Measurements from ENCODE around the gene TAF8.

Gene TAF8

DNA sequence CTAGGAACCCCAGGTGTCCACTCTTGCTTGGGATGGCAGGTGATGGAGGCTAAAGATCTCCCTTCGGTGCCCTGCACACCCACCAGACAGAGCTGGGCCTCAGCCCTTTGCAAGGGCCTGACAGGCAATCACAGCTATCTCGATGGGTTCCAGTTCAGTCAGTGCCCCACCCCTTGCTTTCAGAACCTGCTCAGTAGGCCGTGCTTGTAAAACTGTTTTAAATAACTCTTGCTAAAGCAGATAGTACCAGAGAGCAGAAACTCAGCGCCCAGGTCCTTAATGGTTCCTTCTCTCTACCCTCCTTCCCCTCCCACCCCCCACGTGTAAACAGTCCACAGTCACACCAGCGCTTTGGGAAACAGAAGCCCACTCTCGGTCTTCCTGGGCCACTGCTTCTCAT, 52.9 kb downstream of the TAF8 start:
- Histone ChIP-seq H3K4me1 (ENCODE audit: insufficient read depth, low read length, severe bottlenecking) (peaks cover 15% of the 10 kb centered on the region), H3K4me3 (ENCODE audit: low read depth, low read length, poor library complexity, severe bottlenecking) (no peak overlapping the region), H2AFZ (ENCODE audit: low read length) (no peak overlapping the region), H4K20me1 (ENCODE audit: insufficient read depth, low read length) (no peaks in the 10 kb centered on the region), H3K9ac (ENCODE audit: low read length) (no peak overlapping the region), H3K27me3 (ENCODE audit: insufficient read depth, low read length) (peaks cover 10% of the 10 kb centered on the region; the same call in 1 of the 2 replicates), H3K36me3 (ENCODE audit: insufficient read depth, low read length) (no peaks in the 10 kb centered on the region), H3K9me3 (ENCODE audit: low read length) (no peaks in the 10 kb centered on the region), H3K27ac (ENCODE audit: low read depth, low read length, poor library complexity, severe bottlenecking) (no peak overlapping the region), H3F3A (ENCODE audit: insufficient read depth, low read length) (no peaks in the 10 kb centered on the region), H3K4me2 (ENCODE audit: low read length) (no peak overlapping the region), H3K9me2 (ENCODE audit: low read depth, low read length) (no peaks in the 10 kb centered on the region), H3K79me2 (ENCODE audit: insufficient read depth, low read length) (no peaks in the 10 kb centered on the region)
- TF ChIP-seq, protein P1, sequence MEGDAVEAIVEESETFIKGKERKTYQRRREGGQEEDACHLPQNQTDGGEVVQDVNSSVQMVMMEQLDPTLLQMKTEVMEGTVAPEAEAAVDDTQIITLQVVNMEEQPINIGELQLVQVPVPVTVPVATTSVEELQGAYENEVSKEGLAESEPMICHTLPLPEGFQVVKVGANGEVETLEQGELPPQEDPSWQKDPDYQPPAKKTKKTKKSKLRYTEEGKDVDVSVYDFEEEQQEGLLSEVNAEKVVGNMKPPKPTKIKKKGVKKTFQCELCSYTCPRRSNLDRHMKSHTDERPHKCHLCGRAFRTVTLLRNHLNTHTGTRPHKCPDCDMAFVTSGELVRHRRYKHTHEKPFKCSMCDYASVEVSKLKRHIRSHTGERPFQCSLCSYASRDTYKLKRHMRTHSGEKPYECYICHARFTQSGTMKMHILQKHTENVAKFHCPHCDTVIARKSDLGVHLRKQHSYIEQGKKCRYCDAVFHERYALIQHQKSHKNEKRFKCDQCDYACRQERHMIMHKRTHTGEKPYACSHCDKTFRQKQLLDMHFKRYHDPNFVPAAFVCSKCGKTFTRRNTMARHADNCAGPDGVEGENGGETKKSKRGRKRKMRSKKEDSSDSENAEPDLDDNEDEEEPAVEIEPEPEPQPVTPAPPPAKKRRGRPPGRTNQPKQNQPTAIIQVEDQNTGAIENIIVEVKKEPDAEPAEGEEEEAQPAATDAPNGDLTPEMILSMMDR (IDR thresholded peaks at IDR 0.05; ENCODE audit: low read length): no peak
- TF ChIP-seq EZH2 (IDR thresholded peaks at IDR 0.05; ENCODE audit: borderline replicate concordance, low read length): no peak

DNA sequence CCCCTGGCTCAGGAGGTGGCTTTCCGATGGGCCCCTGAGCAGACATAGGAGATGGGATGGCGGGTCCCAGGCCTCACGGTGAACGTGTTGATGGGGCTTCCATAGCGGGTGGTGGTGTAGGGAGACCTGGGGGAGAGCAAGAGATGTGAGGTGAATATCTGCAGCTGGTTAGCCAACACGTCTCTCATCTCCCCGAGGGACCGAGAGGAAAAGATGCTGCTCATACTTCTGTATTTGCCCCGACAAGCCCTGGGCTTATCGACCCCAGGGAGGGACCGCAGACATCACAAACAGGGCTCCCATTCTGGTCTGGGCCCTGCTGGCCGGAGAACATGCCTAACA, 53.4 kb downstream of the TAF8 start:
- peak overlapping the region; percentile 63; the same call in 1 of the 2 replicates for H3K9ac ChIP-seq (ENCODE audit: low read length)
- H3K79me2 ChIP-seq (ENCODE audit: insufficient read depth, low read length): no peaks in the 10 kb centered on the region
- H4K20me1 ChIP-seq (ENCODE audit: insufficient read depth, low read length): no peaks in the 10 kb centered on the region
- peak overlapping the region; percentile 62 for H3K4me3 ChIP-seq (ENCODE audit: low read depth, low read length, poor library complexity, severe bottlenecking)
- peaks cover 10% of the 10 kb centered on the region; the same call in 1 of the 2 replicates for H3K27me3 ChIP-seq (ENCODE audit: insufficient read depth, low read length)
- H3K4me2 ChIP-seq (ENCODE audit: low read length): peak overlapping the region; percentile 84
- H3K4me1 ChIP-seq (ENCODE audit: insufficient read depth, low read length, severe bottlenecking): peaks cover 15% of the 10 kb centered on the region
- H3F3A ChIP-seq (ENCODE audit: insufficient read depth, low read length): no peaks in the 10 kb centered on the region
- no peaks in the 10 kb centered on the region for H3K36me3 ChIP-seq (ENCODE audit: insufficient read depth, low read length)
- H2AFZ ChIP-seq (ENCODE audit: low read length): peak overlapping the region; percentile 30; the same call in 1 of the 2 replicates
- TF ChIP-seq, protein P1 (IDR thresholded peaks at IDR 0.05; ENCODE audit: low read length): no peak
- TF ChIP-seq EZH2 (IDR thresholded peaks at IDR 0.05; ENCODE audit: borderline replicate concordance, low read length): no peak
- H3K27ac ChIP-seq (ENCODE audit: low read depth, low read length, poor library complexity, severe bottlenecking): no peak overlapping the region
- H3K9me2 ChIP-seq (ENCODE audit: low read depth, low read length): no peaks in the 10 kb centered on the region
- H3K9me3 ChIP-seq (ENCODE audit: low read length): no peaks in the 10 kb centered on the region

GRCh38 chr6:42104095-42104803, 53.9 kb downstream of the TAF8 start:
- Histone ChIP-seq H3F3A (ENCODE audit: insufficient read depth, low read length) (no peaks in the 10 kb centered on the region), H2AFZ (ENCODE audit: low read length) (peak overlapping the region; percentile 30; the same call in 1 of the 2 replicates), H4K20me1 (ENCODE audit: insufficient read depth, low read length) (no peaks in the 10 kb centered on the region), H3K36me3 (ENCODE audit: insufficient read depth, low read length) (no peaks in the 10 kb centered on the region), H3K27me3 (ENCODE audit: insufficient read depth, low read length) (peaks cover 10% of the 10 kb centered on the region; the same call in 1 of the 2 replicates), H3K27ac (ENCODE audit: low read depth, low read length, poor library complexity, severe bottlenecking) (no peak overlapping the region), H3K79me2 (ENCODE audit: insufficient read depth, low read length) (no peaks in the 10 kb centered on the region), H3K4me1 (ENCODE audit: insufficient read depth, low read length, severe bottlenecking) (peaks cover 15% of the 10 kb centered on the region), H3K9me3 (ENCODE audit: low read length) (no peaks in the 10 kb centered on the region), H3K9me2 (ENCODE audit: low read depth, low read length) (no peaks in the 10 kb centered on the region), H3K4me2 (ENCODE audit: low read length) (peak overlapping the region; percentile 84), H3K9ac (ENCODE audit: low read length) (peak overlapping the region; percentile 63), H3K4me3 (ENCODE audit: low read depth, low read length, poor library complexity, severe bottlenecking) (peak overlapping the region; percentile 62)
- TF ChIP-seq EZH2 (IDR thresholded peaks at IDR 0.05; ENCODE audit: borderline replicate concordance, low read length): no peak
- TF ChIP-seq, protein P1 (IDR thresholded peaks at IDR 0.05; ENCODE audit: low read length): peak; percentile 97

Data from OCI-LY1 (cell line).